IPS-15b (cell line): ENCODE data around the gene B9D1.

Experiments used
- H3K27me3 ChIP-seq: one replicate; pipeline ENCODE4 v1.6.1; 2013; ENCODE audit warnings: low read length; ENCODE audit not compliant: control insufficient read depth, insufficient read depth
- H3K36me3 ChIP-seq: one replicate; pipeline ENCODE4 v1.6.1; 2013; ENCODE audit warnings: low read length; ENCODE audit not compliant: control insufficient read depth, insufficient read depth
- H3K4me1 ChIP-seq: one replicate; pipeline ENCODE4 v1.6.1; 2013; ENCODE audit warnings: mild to moderate bottlenecking, low read length; ENCODE audit not compliant: control insufficient read depth, insufficient read depth
- H3K4me3 ChIP-seq: one replicate; pipeline ENCODE4 v1.5.1; 2013; ENCODE audit warnings: low read depth, low read length
- H3K9ac ChIP-seq: one replicate; pipeline ENCODE4 v1.6.1; 2013; ENCODE audit warnings: low read depth, mild to moderate bottlenecking, low read length
- H3K9me3 ChIP-seq: one replicate; pipeline ENCODE4 v1.6.1; 2013; ENCODE audit warnings: mild to moderate bottlenecking, low read length; ENCODE audit not compliant: control insufficient read depth, insufficient read depth

Gene B9D1

DNA sequence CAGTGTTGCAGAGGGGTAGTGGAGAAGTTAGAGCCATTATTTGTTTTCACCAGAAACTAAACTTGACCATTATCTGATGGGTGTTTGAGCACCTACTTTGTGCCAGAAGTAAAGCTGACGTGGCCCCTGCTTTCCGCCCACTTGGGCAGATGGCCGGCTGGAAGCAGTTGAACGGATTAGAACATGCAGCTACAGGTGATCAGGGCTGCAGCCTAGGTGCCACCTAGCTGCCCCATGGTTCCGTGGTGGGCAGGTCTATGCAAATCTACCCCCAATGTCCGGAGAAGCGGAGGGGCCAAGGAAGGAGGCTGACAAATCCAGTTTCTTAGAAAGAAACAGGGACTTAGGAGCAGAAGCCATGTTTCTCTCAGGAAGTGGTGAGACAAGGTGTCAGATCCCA is 62.7 kb downstream of the B9D1 start:
- H3K36me3 ChIP-seq: peaks cover 5% of the 10 kb centered on the region

GRCh38 chr17:19299214-19299747 is 63.2 kb downstream of the B9D1 start:
- H3K9me3 ChIP-seq: no peaks in the 10 kb centered on the region
- no peaks in the 10 kb centered on the region for H3K4me1 ChIP-seq
- H3K4me3 ChIP-seq: no peak overlapping the region
- H3K36me3 ChIP-seq: peaks cover 5% of the 10 kb centered on the region
- H3K27me3 ChIP-seq: no peaks in the 10 kb centered on the region
- no peak overlapping the region for H3K9ac ChIP-seq

More for the DNA sequence above, 62.7 kb downstream of the B9D1 start:
- Histone ChIP-seq H3K4me1 (no peaks in the 10 kb centered on the region), H3K4me3 (no peak overlapping the region), H3K9me3 (no peaks in the 10 kb centered on the region), H3K9ac (no peak overlapping the region), H3K27me3 (no peaks in the 10 kb centered on the region)

GRCh38 chr17:19298569-19299213 is 63.8 kb downstream of the B9D1 start:
- Histone ChIP-seq H3K9me3 (no peaks in the 10 kb centered on the region), H3K36me3 (peaks cover 5% of the 10 kb centered on the region), H3K4me1 (no peaks in the 10 kb centered on the region), H3K9ac (no peak overlapping the region), H3K27me3 (no peaks in the 10 kb centered on the region), H3K4me3 (no peak overlapping the region)

- Histone ChIP-seq H3K36me3 (peaks cover 5% of the 10 kb centered on the region), H3K4me1 (no peaks in the 10 kb centered on the region), H3K27me3 (no peaks in the 10 kb centered on the region), H3K9me3 (no peaks in the 10 kb centered on the region), H3K9ac (no peak overlapping the region), H3K4me3 (no peak overlapping the region)
These were observed 65.4 kb downstream of the B9D1 start for GRCh38 chr17:19296786-19297778.

GRCh38 chr17:19295473-19296135 is 66.9 kb downstream of the B9D1 start:
- H3K36me3 ChIP-seq: peaks cover under 1% of the 10 kb centered on the region
- no peaks in the 10 kb centered on the region for H3K27me3 ChIP-seq
- H3K9ac ChIP-seq: no peak overlapping the region
- H3K9me3 ChIP-seq: no peaks in the 10 kb centered on the region
- H3K4me3 ChIP-seq: no peak overlapping the region
- H3K4me1 ChIP-seq: no peaks in the 10 kb centered on the region

DNA sequence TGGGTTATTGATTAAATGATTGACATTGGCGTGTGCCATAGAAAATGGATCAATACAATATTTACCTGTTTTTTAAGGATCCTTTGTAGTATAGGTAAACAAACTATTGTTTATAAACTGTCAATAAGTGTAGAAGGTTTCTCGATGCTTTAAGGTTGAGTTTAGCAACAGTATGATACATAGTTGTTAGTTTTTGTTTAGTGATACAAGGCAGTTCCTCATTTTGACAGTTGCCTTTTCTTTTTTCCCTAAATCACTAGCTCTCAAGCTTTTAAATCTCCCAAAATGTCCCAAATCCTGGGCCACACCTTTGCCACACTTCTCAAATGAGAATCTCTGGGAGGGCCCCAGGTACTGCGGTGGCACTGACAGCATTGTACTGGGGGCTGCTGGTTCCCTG is 68.1 kb downstream of the B9D1 start:
- Histone ChIP-seq H3K9ac (no peak overlapping the region), H3K36me3 (no peaks in the 10 kb centered on the region), H3K4me1 (peaks cover 4% of the 10 kb centered on the region)

More for the DNA sequence above, 68.1 kb downstream of the B9D1 start:
- no peaks in the 10 kb centered on the region for H3K9me3 ChIP-seq
- no peaks in the 10 kb centered on the region for H3K27me3 ChIP-seq
- H3K4me3 ChIP-seq: no peak overlapping the region
